NOMO-1 treated with DMSO at 0.1 percent for 48 hours (cell line): ENCODE measurements around the gene MCUB.
"Not testable (repeated sequence)": the region's sequence is repeated elsewhere in the genome, so short reads cannot be mapped to it uniquely, and the experiment has no call there.

ENCODE experiments used
- DNase-seq: peaks from one replicate; lab custom pipeline; 2025; ENCODE audit not compliant: unreplicated experiment; lab: John Stamatoyannopoulos, UW

Gene MCUB

GRCh38 chr4:109676886-109677285 lies 116.8 kb downstream of the MCUB start:
- DNase-seq: no peak

- not testable (repeated sequence) for DNase-seq
Observed at GRCh38 chr4:109678472-109678871, 118.4 kb downstream of the MCUB start.

GRCh38 chr4:109678925-109679324 lies 118.9 kb downstream of the MCUB start:
- not testable (repeated sequence) for DNase-seq

- no peak for DNase-seq
Observed at GRCh38 chr4:109682875-109683274, 122.8 kb downstream of the MCUB start.

- DNase-seq: no peak
Observed at GRCh38 chr4:109683621-109684253, 123.7 kb downstream of the MCUB start.

GRCh38 chr4:109684727-109685126 lies 124.7 kb downstream of the MCUB start:
- no peak for DNase-seq

GRCh38 chr4:109690690-109691410 lies 130.8 kb downstream of the MCUB start:
- no peak for DNase-seq

GRCh38 chr4:109691411-109691920 lies 131.4 kb downstream of the MCUB start:
- no peak for DNase-seq

GRCh38 chr4:109698656-109699055 lies 138.6 kb downstream of the MCUB start:
- no peak for DNase-seq

GRCh38 chr4:109699553-109700225 lies 139.6 kb downstream of the MCUB start:
- no peak for DNase-seq

- no peak for DNase-seq
Observed at GRCh38 chr4:109701566-109702410, 141.7 kb downstream of the MCUB start.

GRCh38 chr4:109702950-109703663 lies 143.1 kb downstream of the MCUB start, which contains the start of gene CASP6:
Gene CASP6, minus strand, starts transcription at chr4:109703445. Its CDS starts 50 bp downstream, at chr4:109703395.
- peak; percentile 79 for DNase-seq

GRCh38 chr4:109703664-109704361 lies 143.8 kb downstream of the MCUB start:
- DNase-seq: peak; percentile 70

GRCh38 chr4:109708435-109708834 lies 148.4 kb downstream of the MCUB start:
- no peak for DNase-seq

- DNase-seq: no peak
Observed at GRCh38 chr4:109708990-109709389, 148.9 kb downstream of the MCUB start.

GRCh38 chr4:109713500-109713899 lies 153.5 kb downstream of the MCUB start:
- DNase-seq: no peak

GRCh38 chr4:109718759-109719158 lies 158.7 kb downstream of the MCUB start:
- DNase-seq: no peak

- DNase-seq: no peak
Observed at GRCh38 chr4:109719604-109720003, 159.6 kb downstream of the MCUB start.

- DNase-seq: no peak
Observed at GRCh38 chr4:109721033-109721432, 161.0 kb downstream of the MCUB start.

GRCh38 chr4:109722357-109722756 lies 162.3 kb downstream of the MCUB start:
- DNase-seq: no peak
